ENCODE results near the gene DPH1. TPM values are rescaled to one million over a fixed set of nuclear protein-coding genes. Genes with fewer than 3 reads are reported as not detected.

DPH1 gene
- total and polyA plus RNA-seq, 2 donors from 2014 or later, result 23.3 to 49.4 TPM

- TF ChIP-seq, protein P1, sequence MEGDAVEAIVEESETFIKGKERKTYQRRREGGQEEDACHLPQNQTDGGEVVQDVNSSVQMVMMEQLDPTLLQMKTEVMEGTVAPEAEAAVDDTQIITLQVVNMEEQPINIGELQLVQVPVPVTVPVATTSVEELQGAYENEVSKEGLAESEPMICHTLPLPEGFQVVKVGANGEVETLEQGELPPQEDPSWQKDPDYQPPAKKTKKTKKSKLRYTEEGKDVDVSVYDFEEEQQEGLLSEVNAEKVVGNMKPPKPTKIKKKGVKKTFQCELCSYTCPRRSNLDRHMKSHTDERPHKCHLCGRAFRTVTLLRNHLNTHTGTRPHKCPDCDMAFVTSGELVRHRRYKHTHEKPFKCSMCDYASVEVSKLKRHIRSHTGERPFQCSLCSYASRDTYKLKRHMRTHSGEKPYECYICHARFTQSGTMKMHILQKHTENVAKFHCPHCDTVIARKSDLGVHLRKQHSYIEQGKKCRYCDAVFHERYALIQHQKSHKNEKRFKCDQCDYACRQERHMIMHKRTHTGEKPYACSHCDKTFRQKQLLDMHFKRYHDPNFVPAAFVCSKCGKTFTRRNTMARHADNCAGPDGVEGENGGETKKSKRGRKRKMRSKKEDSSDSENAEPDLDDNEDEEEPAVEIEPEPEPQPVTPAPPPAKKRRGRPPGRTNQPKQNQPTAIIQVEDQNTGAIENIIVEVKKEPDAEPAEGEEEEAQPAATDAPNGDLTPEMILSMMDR (IDR thresholded peaks at IDR 0.05; ENCODE audit: borderline replicate concordance, extremely low read depth, insufficient read depth), result no peak
- H3K4me1 ChIP-seq (ENCODE audit: control insufficient read depth in 2 of 3, insufficient read depth in 2 of 3, low read depth in 1 of 3, low read length in 3 of 3), result peaks cover 0 to 18% (median 7%) of the 10 kb centered on the region in 3 donors
- peak overlapping the region; percentile 83 to 90 for H3K27ac ChIP-seq (ENCODE audit: low read depth in 2 of 2, low read length in 2 of 2)
- no peak overlapping the region for H3K4me3 ChIP-seq (ENCODE audit: low read length in 3 of 3)
- no peaks in the 10 kb centered on the region for H3K9me3 ChIP-seq (ENCODE audit: control insufficient read depth in 2 of 3, insufficient read depth in 1 of 3, low read length in 3 of 3)
- H3K27me3 ChIP-seq (ENCODE audit: control insufficient read depth, insufficient read depth, low read length), result no peaks in the 10 kb centered on the region
- H3K9ac ChIP-seq (ENCODE audit: low read length in 3 of 3), result peak overlapping the region in 1 of 3 donors; percentile 23
- DNase-seq (no peak), FAIRE-seq (no peak)
- intact Hi-C loops (cut with DNase I), result no loop called here
- peaks cover 0 to 3% (median 0%) of the 10 kb centered on the region in 3 donors for H3K36me3 ChIP-seq (ENCODE audit: control insufficient read depth in 2 of 3, insufficient read depth in 3 of 3, low read length in 3 of 3)
Observed at GRCh38 chr17:2071024-2071385, 41.1 kb downstream of the DPH1 start.

DNA sequence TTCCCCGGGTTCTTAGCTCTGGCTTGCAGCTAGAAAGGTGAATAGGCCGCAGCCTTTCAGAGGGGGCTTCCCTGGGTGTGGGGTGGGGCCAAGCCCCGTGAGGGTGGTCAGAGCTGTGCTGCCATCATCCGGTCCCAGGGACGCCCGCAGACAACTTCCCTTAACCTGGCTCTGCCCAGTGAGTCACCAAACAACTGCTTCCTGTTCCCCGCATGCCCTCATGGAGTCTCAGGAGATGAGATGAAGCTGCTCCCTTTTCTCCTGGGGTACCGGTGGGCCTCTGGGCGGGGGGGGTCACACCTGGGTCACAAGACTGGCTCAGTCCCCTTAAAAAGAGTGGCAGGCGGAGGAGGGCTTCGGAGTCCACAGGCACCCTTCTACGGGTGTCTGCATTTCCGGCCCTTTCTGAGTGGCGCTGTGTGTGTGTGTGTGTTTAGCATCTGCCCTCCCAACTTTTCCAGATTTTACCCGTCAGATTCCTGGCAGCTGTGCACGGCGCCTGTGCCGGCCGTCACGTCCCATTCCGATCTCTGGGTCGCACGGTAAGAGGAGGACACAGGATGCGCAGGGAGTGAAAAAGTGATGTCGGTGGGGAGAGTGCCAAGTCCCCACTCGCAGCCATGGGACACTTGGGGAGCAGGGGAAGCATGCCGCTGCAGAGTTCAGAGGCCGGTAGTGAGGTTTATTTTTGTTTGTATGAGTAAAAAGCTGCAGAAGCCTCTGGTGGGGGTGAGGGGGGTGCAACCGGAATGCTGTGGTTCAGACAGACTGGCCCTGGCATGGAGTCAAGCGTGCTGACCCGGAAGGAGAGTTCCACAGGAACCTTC, 41.7 kb downstream of the DPH1 start:
- Histone ChIP-seq H3K27me3 (ENCODE audit: control insufficient read depth, insufficient read depth, low read length) (no peaks in the 10 kb centered on the region), H3K4me1 (ENCODE audit: control insufficient read depth in 2 of 3, insufficient read depth in 2 of 3, low read depth in 1 of 3, low read length in 3 of 3) (peaks cover 0 to 18% (median 4%) of the 10 kb centered on the region in 3 donors), H3K9ac (ENCODE audit: low read length in 3 of 3) (peak overlapping the region in 1 of 3 donors; percentile 23), H3K4me3 (ENCODE audit: low read length in 3 of 3) (no peak overlapping the region), H3K27ac (ENCODE audit: low read depth in 2 of 2, low read length in 2 of 2) (peak overlapping the region; percentile 83 to 90), H3K36me3 (ENCODE audit: control insufficient read depth in 2 of 3, insufficient read depth in 3 of 3, low read length in 3 of 3) (no peaks in the 10 kb centered on the region), H3K9me3 (ENCODE audit: control insufficient read depth in 2 of 3, insufficient read depth in 1 of 3, low read length in 3 of 3) (no peaks in the 10 kb centered on the region)
- no peak for FAIRE-seq
- intact Hi-C loops (cut with DNase I), result no loop called here
- TF ChIP-seq, protein P1 (IDR thresholded peaks at IDR 0.05; ENCODE audit: borderline replicate concordance, extremely low read depth, insufficient read depth), result no peak
- peak in 4 of 5 donors; percentile 65 to 90 (median 78) for DNase-seq

- TF ChIP-seq, protein P1 (IDR thresholded peaks at IDR 0.05; ENCODE audit: borderline replicate concordance, extremely low read depth, insufficient read depth), result no peak
- H3K27me3 ChIP-seq (ENCODE audit: control insufficient read depth, insufficient read depth, low read length), result no peaks in the 10 kb centered on the region
Observed at GRCh38 chr17:2074919-2075318, 45.0 kb downstream of the DPH1 start.

More at GRCh38 chr17:2074919-2075318, 45.0 kb downstream of the DPH1 start:
- no peak for FAIRE-seq
- H3K9me3 ChIP-seq (ENCODE audit: control insufficient read depth in 2 of 3, insufficient read depth in 1 of 3, low read length in 3 of 3), result no peaks in the 10 kb centered on the region
- H3K9ac ChIP-seq (ENCODE audit: low read length in 3 of 3), result no peak overlapping the region
- peaks cover 0 to 8% (median 8%) of the 10 kb centered on the region in 3 donors for H3K36me3 ChIP-seq (ENCODE audit: control insufficient read depth in 2 of 3, insufficient read depth in 3 of 3, low read length in 3 of 3)
- no peak overlapping the region for H3K4me3 ChIP-seq (ENCODE audit: low read length in 3 of 3)
- DNase-seq, result peak in 1 of 5 donors; percentile 6
- peak overlapping the region; percentile 57 to 63 for H3K27ac ChIP-seq (ENCODE audit: low read depth in 2 of 2, low read length in 2 of 2)
- H3K4me1 ChIP-seq (ENCODE audit: control insufficient read depth in 2 of 3, insufficient read depth in 2 of 3, low read depth in 1 of 3, low read length in 3 of 3), result peaks cover 0 to 9% (median 2%) of the 10 kb centered on the region in 3 donors
- intact Hi-C loops (cut with DNase I), result no loop called here
